ENCODE measurements around the gene SNRPD3. TPM values are rescaled to one million over a fixed set of nuclear protein-coding genes. Genes with fewer than 3 reads are reported as not detected.

Gene SNRPD3
- total RNA-seq, 1 experiment from 2014 or later = 180 TPM

GRCh38 chr22:24518228-24518627 is 37.6 kb upstream of the SNRPD3 start:
- no peaks in the 10 kb centered on the region for H3K9me3 Mint-ChIP-seq (ENCODE audit: low read depth, unreplicated experiment)
- H3K27ac Mint-ChIP-seq (ENCODE audit: unreplicated experiment) = no peak overlapping the region
- CTCF ChIA-PET = no interaction called here
- H3K36me3 Mint-ChIP-seq (ENCODE audit: insufficient read depth, unreplicated experiment) = no peaks in the 10 kb centered on the region
- no peak for TF ChIP-seq CTCF (IDR thresholded peaks at IDR 0.05; ENCODE audit: unreplicated experiment)
- peaks cover 36% of the 10 kb centered on the region for H3K4me1 Mint-ChIP-seq (ENCODE audit: low read depth, unreplicated experiment)
- no TSS peak for BruUV-seq (replicated peaks)
- DNase-seq = no peak
- no peak overlapping the region for H3K4me3 Mint-ChIP-seq (ENCODE audit: low read depth, unreplicated experiment)
- intact Hi-C loops (cut with micrococcal nuclease; ENCODE audit: unreplicated experiment) = no loop called here
- H3K27me3 Mint-ChIP-seq (ENCODE audit: unreplicated experiment) = no peaks in the 10 kb centered on the region

- H3K4me1 Mint-ChIP-seq (ENCODE audit: low read depth, unreplicated experiment) = peaks cover 31% of the 10 kb centered on the region
- CTCF ChIA-PET = interaction anchor here (0.6 kb wide), 1 partner anchor 94 kb away, joined by 4 read pairs; no protein-coding TSS in a partner anchor
These were observed 36.9 kb upstream of the SNRPD3 start for GRCh38 chr22:24518771-24519485.

GRCh38 chr22:24519496-24519895 is 36.3 kb upstream of the SNRPD3 start:
- H3K27ac Mint-ChIP-seq (ENCODE audit: unreplicated experiment) = no peak overlapping the region
- BruUV-seq (replicated peaks) = no TSS peak
- H3K27me3 Mint-ChIP-seq (ENCODE audit: unreplicated experiment) = no peaks in the 10 kb centered on the region
- no peak for DNase-seq
- peaks cover 25% of the 10 kb centered on the region for H3K4me1 Mint-ChIP-seq (ENCODE audit: low read depth, unreplicated experiment)
- no peaks in the 10 kb centered on the region for H3K9me3 Mint-ChIP-seq (ENCODE audit: low read depth, unreplicated experiment)
- H3K36me3 Mint-ChIP-seq (ENCODE audit: insufficient read depth, unreplicated experiment) = no peaks in the 10 kb centered on the region
- intact Hi-C loops (cut with micrococcal nuclease; ENCODE audit: unreplicated experiment) = no loop called here
- H3K4me3 Mint-ChIP-seq (ENCODE audit: low read depth, unreplicated experiment) = no peak overlapping the region
- CTCF ChIA-PET = interaction anchor here (0.6 kb wide), 1 partner anchor 94 kb away, joined by 4 read pairs; no protein-coding TSS in a partner anchor
- no peak for TF ChIP-seq CTCF (IDR thresholded peaks at IDR 0.05; ENCODE audit: unreplicated experiment)

More at GRCh38 chr22:24518771-24519485, 36.9 kb upstream of the SNRPD3 start:
- intact Hi-C loops (cut with micrococcal nuclease; ENCODE audit: unreplicated experiment) = no loop called here
- Mint-ChIP-seq H3K27ac (ENCODE audit: unreplicated experiment) (no peak overlapping the region), H3K9me3 (ENCODE audit: low read depth, unreplicated experiment) (no peaks in the 10 kb centered on the region), H3K27me3 (ENCODE audit: unreplicated experiment) (no peaks in the 10 kb centered on the region), H3K36me3 (ENCODE audit: insufficient read depth, unreplicated experiment) (no peaks in the 10 kb centered on the region), H3K4me3 (ENCODE audit: low read depth, unreplicated experiment) (no peak overlapping the region)
- BruUV-seq (replicated peaks) = no TSS peak
- TF ChIP-seq CTCF (IDR thresholded peaks at IDR 0.05; ENCODE audit: unreplicated experiment) = no peak
- no peak for DNase-seq

- H3K9me3 Mint-ChIP-seq (ENCODE audit: low read depth, unreplicated experiment) = no peaks in the 10 kb centered on the region
- H3K4me1 Mint-ChIP-seq (ENCODE audit: low read depth, unreplicated experiment) = peaks cover 12% of the 10 kb centered on the region
- peak; percentile 73 for DNase-seq
- no peaks in the 10 kb centered on the region for H3K27me3 Mint-ChIP-seq (ENCODE audit: unreplicated experiment)
- no peak overlapping the region for H3K4me3 Mint-ChIP-seq (ENCODE audit: low read depth, unreplicated experiment)
- intact Hi-C loops (cut with micrococcal nuclease; ENCODE audit: unreplicated experiment) = loop anchor here (1.0 kb wide), 2 partner anchors 101 to 197 kb away; no protein-coding TSS in a partner anchor
- peak; percentile 75 for TF ChIP-seq CTCF (IDR thresholded peaks at IDR 0.05; ENCODE audit: unreplicated experiment)
- CTCF ChIA-PET = interaction anchor here (0.7 to 2.2 kb wide), 10 partner anchors 12 to 332 kb away, joined by 3 to 13 read pairs (median 4); no protein-coding TSS in a partner anchor
- no peaks in the 10 kb centered on the region for H3K36me3 Mint-ChIP-seq (ENCODE audit: insufficient read depth, unreplicated experiment)
- BruUV-seq (replicated peaks) = no TSS peak
- H3K27ac Mint-ChIP-seq (ENCODE audit: unreplicated experiment) = peak overlapping the region; percentile 33
These were observed 34.0 kb upstream of the SNRPD3 start for GRCh38 chr22:24521791-24522245.

All from Calu3 (cell line).